ENCODE data around the gene KY.
"Not testable (repeated sequence)": the region's sequence is repeated elsewhere in the genome, so short reads cannot be mapped to it uniquely, and the experiment has no call there.

Gene KY

DNA sequence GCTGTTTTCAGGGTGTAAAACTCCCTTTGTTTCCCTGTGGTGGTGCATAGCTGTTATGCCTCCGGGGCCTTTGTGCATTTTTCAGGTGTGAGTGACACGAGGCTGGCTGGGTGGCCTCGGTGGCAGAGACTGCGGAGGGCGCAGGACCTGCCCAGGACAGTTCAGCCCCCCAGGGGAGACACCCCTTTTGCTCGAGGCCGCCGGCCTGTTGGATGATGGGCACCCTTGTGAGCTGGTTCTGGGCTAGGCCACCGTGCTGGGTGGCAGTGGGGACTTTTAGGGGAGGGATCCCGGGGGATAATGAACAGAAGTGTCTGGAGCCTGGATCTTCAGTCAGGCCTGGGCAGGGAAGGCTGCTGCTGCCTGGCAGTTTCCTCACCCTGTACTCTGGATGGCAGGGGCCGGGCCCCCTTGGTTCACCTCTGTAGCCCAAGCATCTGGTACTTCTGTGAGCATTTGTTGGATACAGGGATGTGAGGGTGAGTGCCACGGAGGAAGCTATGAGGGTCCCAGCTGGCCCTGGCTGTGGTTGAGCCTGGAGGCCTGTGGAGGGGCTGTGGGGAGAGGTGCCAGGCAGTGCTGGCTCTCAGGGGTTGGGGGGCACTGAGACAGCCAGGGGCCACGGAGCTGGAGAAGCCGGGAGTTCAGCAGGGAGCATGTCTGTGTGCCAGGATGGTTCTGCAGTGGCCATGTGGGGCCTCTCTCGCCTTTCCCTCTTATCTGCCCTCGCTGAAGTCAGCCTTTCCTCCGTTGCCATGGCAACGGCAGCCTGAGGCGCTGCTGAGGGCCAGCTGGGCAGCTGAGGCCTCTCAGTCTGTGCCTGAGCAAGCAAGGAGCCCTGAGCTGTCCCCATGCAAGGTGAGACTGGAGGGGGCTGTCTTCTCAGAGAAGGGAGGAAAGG lies 49.0 kb downstream of the KY start:
- peak; percentile 78 for DNase-seq (ENCODE audit: low spot score)

DNA sequence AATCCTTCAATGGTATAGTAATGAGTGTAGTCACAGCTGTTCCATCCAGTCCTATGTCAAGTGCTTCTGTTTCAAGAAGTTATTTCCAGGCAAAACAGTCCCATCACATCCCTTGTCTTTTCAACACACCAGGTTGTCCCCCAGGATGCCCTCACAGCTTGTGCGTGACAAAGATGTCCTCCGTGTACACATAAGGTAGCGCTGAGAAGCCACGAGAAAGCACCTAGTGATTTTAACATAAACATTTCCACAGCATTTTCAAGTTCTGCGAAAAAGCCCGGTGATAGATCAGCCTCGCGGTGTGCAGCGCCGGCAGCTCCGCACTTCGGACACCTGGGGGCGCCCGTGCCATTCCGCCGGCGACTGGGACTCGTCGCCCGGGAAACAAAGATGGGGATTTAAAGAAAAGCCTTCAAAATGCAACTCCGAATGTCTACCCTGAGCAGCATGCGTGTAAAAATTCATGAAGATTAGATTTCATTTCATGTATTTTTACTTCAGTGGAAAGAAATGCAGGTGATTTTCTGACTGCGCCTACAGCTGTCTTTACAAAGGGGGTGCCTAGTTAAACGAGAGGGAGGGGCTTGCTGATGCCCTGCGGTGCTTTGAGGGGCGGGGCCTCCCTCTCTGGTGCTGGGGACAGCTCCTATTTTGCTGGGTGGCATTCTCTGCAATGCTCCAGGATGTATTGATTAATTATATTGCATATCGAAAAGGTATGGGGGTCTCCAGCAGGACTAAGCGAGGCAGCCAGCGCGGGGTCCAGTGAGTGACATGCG lies 49.9 kb downstream of the KY start:
- peak; percentile 66 for DNase-seq (ENCODE audit: low spot score)

DNA sequence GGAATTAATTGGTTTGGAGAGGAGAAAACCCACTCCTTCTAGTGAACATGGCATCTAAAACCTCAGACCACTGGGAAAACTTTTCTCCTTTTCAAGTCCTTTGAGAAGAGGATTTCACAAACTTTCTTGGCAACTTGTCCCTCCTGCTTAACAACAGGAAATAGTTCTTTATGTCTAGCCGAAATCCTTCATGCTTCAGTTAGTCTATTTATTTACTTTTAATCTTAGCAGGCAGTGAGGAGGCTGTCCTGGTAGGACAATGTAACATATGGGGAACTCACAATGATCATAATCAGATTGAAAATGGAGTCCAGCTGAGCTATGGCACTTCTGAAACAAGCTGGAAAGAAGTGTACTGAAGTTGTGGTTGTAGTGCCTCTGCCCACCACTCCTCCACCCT lies 50.6 kb downstream of the KY start:
- DNase-seq (ENCODE audit: low spot score), result no peak

DNA sequence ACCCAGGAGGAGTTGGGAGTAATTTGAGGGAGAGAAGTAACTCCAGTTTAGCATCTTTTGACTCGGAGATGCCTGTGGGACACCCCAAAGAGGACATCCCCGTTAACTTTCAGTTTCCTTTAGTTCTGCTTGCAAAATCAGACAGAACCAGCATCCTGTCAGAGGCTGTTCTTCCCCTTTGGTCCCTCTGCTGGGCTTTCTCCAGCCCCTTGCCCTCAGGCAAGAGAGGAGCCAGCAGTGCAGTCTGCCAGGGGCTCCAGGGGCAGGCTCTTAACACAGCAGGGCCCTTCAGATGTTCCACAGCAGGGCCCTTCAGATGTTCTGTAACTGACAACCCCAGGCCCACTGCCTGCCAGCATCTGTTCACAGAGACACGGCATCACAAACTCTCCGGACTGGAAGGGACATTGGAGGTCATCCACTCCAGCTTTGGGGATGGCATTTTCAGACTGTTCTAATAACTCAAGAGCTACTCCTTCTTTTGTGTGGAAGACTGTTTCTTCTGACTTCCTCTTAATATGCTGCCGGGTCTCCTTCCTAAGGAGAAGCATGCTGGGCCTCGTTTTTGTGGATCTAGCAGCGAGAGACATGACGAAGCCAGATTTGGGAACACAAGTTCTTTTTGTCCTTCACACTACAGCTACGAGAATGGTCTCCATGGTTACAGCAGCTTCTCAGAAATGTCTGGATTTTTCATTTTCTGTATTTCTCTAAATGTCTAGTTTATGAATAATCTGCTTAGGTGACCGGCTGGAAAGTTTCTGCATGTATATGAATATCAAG lies 51.9 kb downstream of the KY start:
- peak; percentile 57 for DNase-seq (ENCODE audit: low spot score)

DNA sequence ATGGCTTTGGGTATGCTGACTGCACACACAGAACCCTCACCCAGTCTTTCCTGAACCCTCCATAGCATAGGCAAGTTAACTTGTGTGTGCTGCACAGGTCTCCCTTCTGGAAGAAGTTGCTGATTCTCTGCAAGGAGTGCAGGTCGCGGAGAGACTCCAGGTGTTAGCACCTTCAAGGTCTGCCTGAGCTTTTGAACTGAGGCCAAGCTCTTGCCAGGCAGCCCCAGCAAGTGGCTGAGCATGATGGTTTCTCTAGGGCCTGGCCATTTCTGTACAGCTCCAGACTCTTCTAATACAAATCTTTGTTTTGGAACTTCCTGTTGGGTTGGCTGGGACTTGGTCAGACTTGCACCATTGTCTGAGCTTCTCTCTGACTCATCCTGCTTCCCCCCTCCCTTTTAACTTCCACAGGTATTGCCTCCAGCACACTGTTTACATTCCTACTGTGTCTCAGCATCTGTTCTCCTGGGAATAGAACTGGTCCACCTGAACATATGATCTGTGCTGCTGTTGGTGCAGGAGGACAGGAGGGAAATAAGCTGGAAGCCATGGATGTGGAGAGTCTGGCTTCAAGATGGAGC lies 53.3 kb downstream of the KY start:
- no peak for DNase-seq (ENCODE audit: low spot score)

DNA sequence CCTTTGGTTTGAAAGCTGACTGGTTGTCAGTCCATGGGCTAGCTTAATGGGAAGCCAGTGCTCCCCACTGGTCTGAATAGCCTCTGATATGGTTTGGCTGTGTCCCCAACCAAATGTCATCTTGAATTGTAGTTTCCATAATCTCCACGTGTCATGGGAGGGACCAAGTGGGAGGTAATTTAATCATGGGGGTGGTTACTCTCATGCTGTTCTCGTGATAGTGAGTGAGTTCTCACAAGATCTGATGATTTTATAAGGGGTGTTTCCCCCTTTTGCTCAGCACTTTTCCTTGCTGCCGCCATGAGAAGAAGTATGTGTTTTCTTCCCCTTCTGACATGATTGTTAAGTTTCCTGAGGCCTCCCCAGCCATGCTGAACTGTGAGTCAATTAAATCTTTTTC lies 55.8 kb downstream of the KY start:
- DNase-seq (ENCODE audit: low spot score), result not testable (repeated sequence)

DNA sequence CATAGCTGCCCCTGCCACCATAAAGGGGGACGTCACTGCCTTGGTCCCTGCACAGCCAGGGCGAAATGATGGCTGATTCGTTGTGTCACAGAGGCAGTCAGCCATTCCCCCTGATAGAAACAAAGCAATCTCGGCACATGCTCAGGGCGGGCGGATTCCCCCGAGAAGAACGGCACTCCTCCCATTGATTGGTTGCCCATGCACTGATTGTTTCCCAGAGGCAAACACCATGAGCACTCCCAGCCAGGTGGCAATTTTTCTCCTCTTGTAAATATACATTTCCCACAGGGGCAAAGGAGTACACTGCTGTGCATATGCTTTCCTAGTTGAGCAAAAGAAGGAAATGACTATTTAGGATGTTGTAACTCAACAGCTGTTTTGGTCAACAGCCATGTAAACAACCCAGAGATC lies 56.5 kb downstream of the KY start:
- no peak for DNase-seq (ENCODE audit: low spot score)

DNA sequence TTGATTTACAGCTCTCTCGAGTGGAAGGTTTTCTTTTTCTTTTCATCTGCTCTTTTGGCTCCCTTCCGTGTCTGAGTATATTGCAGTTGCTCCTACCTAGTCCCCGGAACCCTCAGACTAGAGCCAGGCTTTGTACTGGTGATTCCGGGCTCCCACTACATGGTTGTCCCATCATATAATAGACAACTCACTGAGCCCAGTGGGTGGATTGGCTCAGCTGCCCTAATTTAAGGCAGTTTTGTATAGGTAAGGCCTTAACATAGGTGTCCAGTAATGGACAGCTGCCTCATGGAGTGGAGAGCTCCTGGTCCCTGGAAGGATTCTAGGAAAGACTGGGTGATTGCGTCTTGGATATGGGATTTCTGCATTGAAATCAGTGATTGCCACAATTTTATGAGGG lies 58.0 kb downstream of the KY start:
- DNase-seq (ENCODE audit: low spot score), result no peak

GRCh38 chr3:134590766-134591165 lies 60.1 kb downstream of the KY start:
- DNase-seq (ENCODE audit: low spot score), result no peak

- no peak for DNase-seq (ENCODE audit: low spot score)
These were observed 71.6 kb downstream of the KY start for GRCh38 chr3:134579141-134579665.

GRCh38 chr3:134576831-134577230 lies 74.0 kb downstream of the KY start:
- no peak for DNase-seq (ENCODE audit: low spot score)

DNA sequence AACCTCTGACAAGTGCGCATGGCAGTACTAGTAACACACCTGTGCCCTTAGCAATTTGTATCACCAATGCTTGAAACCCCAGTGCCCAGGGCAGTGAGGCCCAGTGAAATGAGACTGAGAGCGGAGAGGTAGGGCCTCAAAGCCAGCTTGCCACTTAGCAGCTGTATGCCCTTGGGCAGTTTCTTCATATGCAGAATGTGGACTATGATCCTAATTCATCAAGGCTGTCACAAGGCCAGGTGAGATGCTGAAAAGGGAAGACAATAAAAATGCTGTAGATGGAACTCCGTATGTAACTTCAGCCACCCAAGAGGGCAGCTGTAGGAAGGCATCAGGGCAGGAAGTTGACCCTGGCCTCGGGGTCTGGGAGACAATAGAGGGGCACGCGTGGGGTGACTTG lies 74.4 kb downstream of the KY start:
- DNase-seq (ENCODE audit: low spot score), result no peak

DNA sequence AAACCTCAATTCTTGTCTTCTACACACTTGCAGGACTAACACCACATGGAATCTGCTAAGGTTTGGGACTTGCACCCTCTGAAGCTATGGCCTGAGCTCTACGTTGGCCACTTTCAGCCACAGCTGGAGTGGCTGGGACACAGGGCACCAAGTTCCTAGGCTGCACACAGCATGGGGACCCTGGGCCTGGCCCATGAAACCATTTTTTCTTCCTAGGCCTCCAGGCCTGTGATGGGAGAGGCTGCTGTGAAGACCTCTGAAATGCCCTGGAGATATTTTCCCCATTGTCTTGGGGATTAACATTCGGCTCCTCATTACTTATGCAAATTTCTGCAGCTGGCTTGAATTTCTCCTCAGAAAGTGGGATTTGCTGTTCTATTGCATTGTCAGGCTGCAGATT lies 80.9 kb downstream of the KY start:
- not testable (repeated sequence) for DNase-seq (ENCODE audit: low spot score)

- no peak for DNase-seq (ENCODE audit: low spot score)
These were observed 82.0 kb downstream of the KY start for GRCh38 chr3:134568790-134569189.

DNA sequence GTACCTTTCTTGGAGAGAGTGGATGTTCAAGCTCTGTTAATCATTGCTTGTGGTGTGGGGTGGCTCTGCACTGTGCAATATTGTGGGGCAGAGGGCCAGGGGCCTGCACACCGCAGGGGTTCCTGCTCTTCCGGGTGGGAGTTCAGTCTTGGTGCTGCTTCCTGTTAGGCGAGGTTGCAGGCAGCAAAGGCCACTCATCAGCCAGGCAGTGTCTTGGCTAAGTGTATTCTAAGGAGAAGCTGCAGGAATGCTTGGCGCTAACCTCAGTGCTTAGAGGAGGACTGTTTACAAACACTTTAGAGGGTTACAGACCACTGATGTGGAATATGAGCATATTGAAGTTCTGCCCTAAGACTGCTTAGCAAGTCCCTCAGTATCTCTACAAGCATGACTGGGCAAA lies 83.2 kb downstream of the KY start:
- no peak for DNase-seq (ENCODE audit: low spot score)

GRCh38 chr3:134564991-134565390 lies 85.8 kb downstream of the KY start:
- no peak for DNase-seq (ENCODE audit: low spot score)

- DNase-seq (ENCODE audit: low spot score), result no peak
These were observed 87.2 kb downstream of the KY start for GRCh38 chr3:134563601-134564000.

- DNase-seq (ENCODE audit: low spot score), result no peak
These were observed 88.8 kb downstream of the KY start for GRCh38 chr3:134562055-134562454.

DNA sequence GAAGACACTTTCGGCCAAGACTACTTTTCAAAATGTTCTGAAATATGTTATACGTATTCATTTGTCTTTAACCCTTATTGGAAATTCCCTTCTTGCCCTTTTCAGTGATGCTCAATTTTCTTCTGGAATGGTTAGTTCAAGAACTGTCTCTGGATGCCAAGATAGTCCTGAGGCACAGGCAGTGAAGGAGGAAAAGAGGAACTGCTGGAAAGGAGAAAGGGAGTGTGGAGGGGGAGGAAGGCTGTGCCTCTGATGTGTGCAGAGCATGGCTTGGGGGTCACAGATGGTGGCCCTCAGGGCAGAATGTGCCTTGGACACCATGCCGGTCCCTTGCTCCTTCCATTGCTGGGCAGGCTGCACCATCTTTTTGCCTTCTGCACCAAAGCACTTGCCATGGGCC lies 91.2 kb downstream of the KY start:
- no peak for DNase-seq (ENCODE audit: low spot score)

All from Ammon's horn (tissue), 1 donor.